Endothelial cell of hepatic sinusoid (primary cell): Measurements from ENCODE around the gene KIAA1549.

ENCODE experiments used
- in situ Hi-C: cut with HindIII; loops from 2 replicates; pipeline ENCODE4 v1.10.0; 2017; ENCODE audit warnings: low sequenced_read_pairs

The KIAA1549 gene

GRCh38 chr7:138887085-138887710 is 94.0 kb downstream of the KIAA1549 start:
- in situ Hi-C loops, result no loop called here

- in situ Hi-C loops, result no loop called here
Measured at GRCh38 chr7:138886501-138886917, 94.7 kb downstream of the KIAA1549 start.

- in situ Hi-C loops, result no loop called here
Measured at GRCh38 chr7:138885383-138886147, 95.6 kb downstream of the KIAA1549 start.

- in situ Hi-C loops, result no loop called here
Measured at GRCh38 chr7:138882249-138882648, 98.9 kb downstream of the KIAA1549 start.

- in situ Hi-C loops, result no loop called here
Measured at GRCh38 chr7:138881579-138882188, 99.5 kb downstream of the KIAA1549 start.

GRCh38 chr7:138880881-138881578 is 100.2 kb downstream of the KIAA1549 start:
- in situ Hi-C loops, result no loop called here

GRCh38 chr7:138879356-138879755 is 101.8 kb downstream of the KIAA1549 start:
- in situ Hi-C loops, result no loop called here

- in situ Hi-C loops, result no loop called here
Measured at GRCh38 chr7:138878856-138879255, 102.3 kb downstream of the KIAA1549 start.

- in situ Hi-C loops, result no loop called here
Measured at GRCh38 chr7:138878051-138878450, 103.1 kb downstream of the KIAA1549 start.

GRCh38 chr7:138876326-138876725 is 104.9 kb downstream of the KIAA1549 start:
- in situ Hi-C loops, result no loop called here

GRCh38 chr7:138875794-138876193 is 105.4 kb downstream of the KIAA1549 start:
- in situ Hi-C loops, result no loop called here

- in situ Hi-C loops, result no loop called here
Measured at GRCh38 chr7:138873220-138873892, 107.8 kb downstream of the KIAA1549 start.

- in situ Hi-C loops, result no loop called here
Measured at GRCh38 chr7:138872576-138872975, 108.6 kb downstream of the KIAA1549 start.

GRCh38 chr7:138871814-138872090 is 109.4 kb downstream of the KIAA1549 start:
- in situ Hi-C loops, result no loop called here

GRCh38 chr7:138871065-138871813 is 110.0 kb downstream of the KIAA1549 start:
- in situ Hi-C loops, result no loop called here

GRCh38 chr7:138869353-138869752 is 111.8 kb downstream of the KIAA1549 start:
- in situ Hi-C loops, result no loop called here

GRCh38 chr7:138868711-138869110 is 112.5 kb downstream of the KIAA1549 start:
- in situ Hi-C loops, result no loop called here

GRCh38 chr7:138867744-138868143 is 113.4 kb downstream of the KIAA1549 start:
- in situ Hi-C loops, result no loop called here

GRCh38 chr7:138866353-138866752 is 114.8 kb downstream of the KIAA1549 start:
- in situ Hi-C loops, result no loop called here

GRCh38 chr7:138865843-138866242 is 115.3 kb downstream of the KIAA1549 start:
- in situ Hi-C loops, result no loop called here
